Stimulated activated CD4-positive, alpha-beta T cell treated with anti-CD3 and anti-CD28 coated beads, Interleukin-1b, Interleukin-23, amount 100 ng/mL, for 48 hours (primary cell): Measurements from ENCODE around the gene DSCAML1.

Source experiments
- DNase-seq: peaks from one replicate; pipeline ENCODE4 v3.0.0-alpha.2; 2020

Gene DSCAML1

DNA sequence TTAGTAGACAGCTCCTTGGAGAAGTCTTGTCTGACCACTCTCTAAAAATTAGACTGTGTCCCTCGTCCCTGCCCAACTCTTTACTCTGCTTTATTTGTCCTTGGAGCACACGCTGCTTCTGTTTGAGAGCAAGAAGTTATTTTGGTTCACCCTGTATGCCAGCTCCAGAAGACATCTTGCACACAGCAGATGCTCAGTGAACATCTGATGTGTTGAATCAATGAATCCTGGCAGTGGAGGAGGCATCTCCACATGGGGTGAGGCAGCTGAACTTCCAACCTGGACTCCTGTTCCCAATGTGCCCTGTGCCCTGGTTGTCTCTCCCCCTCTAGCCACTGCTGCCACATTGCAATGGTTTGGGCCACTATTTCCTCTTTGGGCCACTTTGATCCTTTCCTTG is 255.8 kb downstream of the DSCAML1 start:
- DNase-seq: no peak

DNA sequence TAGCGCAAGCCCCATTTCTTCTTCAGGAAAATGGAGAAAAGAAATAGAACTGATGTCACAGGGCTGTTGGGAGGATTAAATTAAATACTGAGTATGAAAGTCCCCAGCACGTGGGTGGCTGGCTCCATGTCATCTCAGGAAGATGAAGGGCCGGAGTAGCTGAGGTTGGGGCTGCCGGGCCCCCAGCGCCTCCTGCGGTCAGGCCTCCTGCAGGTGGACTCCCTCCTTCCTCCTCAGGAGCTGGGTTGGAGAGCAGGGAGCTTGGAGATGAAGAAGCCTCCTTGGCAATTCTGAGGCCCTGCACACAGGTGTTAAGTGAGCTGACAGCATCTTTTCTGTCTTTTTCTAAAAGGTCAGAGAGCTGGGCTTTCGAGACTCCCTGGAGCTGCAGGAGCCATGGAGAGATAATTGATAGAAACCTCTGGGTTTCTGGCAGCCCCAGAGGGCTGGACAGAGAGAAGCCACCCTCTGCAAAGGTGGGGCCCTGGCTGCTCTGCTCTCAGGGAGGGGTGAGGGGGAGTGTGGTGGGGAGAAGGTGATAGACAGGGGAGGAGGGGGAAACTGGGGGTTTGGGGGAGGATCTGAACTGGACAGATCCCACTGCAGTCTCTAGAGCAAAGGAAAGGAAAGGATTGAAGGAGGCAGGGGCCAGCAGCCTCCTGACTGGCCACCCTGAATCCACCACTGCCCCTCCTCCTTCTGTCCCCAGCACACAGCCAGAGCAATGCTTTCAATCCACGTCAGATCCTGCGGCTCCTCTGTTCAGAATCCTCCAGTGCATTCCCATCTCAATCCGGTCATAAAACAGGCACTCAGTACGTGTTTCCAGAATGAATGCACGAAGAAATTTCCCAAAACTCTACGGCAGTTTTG is 258.5 kb downstream of the DSCAML1 start:
- no peak for DNase-seq

DNA sequence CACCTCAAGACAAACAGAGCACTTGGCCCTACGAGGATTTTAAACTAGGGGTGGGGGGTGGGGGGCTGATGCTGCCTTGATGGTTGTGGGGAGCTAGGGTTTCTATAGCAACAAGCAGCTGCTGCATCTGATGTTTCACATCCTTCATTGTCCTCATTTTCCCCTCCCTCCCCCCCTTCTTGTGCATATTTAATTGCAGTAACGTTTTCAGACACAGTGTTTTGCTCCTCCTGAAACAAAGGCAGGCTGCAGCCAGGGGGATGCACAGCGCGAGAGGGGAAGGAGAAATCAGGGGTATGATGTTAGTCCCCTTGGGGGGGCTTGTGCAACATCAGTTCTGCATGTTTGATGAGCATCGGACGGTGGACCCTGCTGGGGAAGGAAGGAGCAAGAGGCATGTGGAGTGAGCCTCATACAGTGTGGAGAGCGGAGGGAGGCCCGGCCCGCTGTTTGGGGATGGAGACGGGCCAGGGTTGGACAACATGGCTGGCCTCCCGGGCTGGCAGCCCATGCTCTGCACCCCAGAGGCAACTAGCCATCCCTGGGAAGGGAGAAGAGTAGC is 261.1 kb downstream of the DSCAML1 start:
- no peak for DNase-seq

DNA sequence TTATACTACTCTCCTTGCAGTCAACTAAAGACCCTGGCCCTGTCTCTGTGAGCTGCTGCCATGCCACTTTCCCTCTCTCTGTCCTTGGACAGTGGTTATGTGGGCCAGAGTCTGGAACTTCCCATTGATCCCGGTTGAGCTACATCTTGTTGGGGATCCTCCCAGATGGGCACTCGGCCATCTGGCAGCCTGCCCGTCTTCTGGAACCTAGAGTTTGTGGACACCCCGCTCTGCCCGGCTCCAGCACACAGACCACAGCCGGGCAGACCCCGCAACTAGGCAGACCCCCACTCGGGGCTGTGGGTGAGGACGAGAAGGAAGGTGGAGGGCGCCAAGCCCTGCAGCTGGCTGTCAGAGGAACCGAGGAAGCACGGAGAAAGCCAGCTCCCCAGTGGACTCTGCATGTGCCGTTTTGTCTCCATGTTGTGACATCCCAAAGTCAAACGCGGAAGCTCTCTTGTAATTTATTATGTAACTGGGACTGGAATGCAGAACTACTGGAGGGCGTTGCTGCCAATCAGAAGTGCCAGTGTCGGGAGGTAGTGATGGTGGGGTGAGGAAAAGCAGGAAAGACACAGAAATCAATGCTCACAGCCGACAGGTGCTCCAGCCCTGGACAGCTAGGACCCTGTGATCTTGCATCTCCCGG is 261.7 kb downstream of the DSCAML1 start:
- DNase-seq: no peak

DNA sequence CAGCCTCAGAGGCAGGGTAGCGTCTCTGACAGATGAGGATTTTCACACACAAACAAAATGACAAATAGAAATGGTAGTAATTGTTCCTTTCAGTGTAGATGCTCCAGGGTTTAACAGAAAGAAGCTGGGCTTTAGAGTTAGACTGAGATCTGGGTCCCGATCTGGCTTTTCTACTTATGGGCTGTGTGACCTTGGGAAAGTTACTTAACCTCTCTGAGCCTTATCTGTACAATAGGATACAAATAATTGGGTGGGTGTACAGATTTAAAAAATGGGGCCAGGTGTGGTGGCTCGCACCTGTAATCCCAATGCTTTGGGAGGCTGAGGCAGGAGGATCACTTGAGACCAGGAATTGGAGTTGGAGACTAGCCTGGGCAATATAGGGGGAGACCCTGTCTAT is 264.4 kb downstream of the DSCAML1 start:
- no peak for DNase-seq

DNA sequence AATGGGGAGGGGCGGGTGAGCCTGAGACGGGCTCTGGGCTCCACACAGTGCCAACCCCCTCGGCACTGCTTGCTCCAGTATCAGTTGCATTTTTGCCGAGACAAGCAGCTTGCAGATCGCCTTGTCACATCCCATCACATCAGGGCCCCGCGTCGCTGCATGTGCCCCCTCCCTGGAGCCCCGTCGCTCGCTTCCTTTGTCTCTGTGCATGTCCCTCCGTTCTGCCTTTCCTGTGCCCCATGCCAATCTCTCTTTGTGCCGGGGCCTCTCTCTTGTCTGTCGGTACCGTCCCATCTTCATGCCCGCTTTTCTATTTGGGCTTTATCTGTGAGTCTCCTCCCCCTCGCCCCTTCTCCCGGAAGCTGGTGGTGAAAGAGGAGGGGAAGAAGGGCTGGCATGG is 267.2 kb downstream of the DSCAML1 start:
- no peak for DNase-seq

DNA sequence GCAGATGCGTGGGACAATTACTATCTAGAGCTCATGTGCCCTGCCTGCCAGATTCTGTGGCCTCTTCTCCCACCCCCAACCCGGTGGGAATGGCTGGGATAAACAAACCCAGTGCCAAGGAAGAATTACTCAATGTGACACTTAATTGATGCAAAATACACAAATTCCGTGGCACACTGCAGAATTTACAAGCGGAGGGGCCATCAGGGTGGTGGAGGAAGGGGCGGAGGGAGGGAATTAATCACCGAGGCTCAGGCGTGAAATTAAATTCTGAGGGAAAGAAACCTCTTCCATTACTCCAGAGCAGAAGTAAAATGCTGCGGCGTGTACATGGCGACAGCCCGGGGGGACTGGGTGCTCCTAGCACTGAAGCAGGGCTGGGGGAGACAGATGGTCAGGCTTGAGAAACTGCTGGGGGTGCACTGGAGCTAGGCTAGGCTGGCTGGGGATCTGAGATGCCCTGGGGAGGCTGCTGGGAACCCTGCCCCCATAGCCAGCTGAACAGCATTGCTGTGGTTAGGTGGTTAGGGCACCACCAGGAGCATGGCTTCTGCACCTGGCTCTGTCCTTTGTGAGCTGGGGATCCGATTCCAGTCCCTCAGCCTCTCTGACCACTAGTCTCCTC is 268.8 kb downstream of the DSCAML1 start:
- DNase-seq: no peak

DNA sequence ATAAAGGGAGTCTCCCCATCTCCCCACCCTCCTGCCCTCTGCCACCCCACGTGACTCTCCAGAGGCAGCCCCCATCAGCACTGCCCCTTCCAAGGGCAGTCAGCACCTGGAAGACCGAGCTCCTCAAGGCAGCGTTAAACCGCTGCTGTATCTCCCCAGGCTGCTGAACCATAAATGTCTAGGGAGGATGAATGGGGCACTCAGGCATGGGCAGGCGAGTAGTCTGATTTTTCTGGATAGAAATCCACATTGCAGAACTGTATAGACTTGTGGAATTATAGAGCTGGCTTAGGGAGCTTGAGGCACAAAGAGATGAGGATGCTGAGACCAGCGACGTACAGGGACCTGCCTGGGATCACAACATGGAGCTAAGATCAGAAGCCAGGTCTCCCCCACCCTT is 269.7 kb downstream of the DSCAML1 start:
- no peak for DNase-seq

DNA sequence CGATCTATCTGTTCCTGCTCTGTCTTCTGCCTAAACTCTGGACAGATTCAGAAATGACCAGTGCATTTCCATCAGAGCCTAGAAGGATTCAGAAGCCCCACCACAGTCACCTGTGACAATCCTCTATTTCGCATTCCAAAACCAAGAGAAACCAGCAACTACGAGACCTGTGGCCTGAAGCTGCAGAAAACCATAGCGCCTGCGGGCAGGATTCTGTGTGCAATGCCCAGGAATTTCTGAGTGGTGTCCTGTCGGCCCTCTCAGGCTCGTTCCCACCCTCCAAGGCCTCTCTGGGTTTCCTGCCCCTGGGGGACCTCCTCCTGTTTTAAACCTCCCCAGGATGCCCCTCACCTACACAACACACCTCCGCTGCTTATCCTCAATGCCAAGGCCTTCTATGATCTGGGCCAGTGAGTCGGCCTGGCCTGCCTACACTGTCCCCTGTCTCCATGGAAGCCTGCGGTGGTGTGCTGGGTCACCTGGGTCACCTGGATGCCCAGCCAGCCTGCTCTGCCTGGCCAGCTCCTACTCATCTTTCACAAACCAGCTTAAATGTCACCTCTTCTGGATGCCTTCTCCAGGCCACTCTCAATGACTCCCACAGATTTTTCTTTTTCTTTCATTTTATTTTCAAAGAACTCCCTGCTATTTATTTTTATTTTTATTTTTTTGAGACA is 271.0 kb downstream of the DSCAML1 start:
- no peak for DNase-seq

DNA sequence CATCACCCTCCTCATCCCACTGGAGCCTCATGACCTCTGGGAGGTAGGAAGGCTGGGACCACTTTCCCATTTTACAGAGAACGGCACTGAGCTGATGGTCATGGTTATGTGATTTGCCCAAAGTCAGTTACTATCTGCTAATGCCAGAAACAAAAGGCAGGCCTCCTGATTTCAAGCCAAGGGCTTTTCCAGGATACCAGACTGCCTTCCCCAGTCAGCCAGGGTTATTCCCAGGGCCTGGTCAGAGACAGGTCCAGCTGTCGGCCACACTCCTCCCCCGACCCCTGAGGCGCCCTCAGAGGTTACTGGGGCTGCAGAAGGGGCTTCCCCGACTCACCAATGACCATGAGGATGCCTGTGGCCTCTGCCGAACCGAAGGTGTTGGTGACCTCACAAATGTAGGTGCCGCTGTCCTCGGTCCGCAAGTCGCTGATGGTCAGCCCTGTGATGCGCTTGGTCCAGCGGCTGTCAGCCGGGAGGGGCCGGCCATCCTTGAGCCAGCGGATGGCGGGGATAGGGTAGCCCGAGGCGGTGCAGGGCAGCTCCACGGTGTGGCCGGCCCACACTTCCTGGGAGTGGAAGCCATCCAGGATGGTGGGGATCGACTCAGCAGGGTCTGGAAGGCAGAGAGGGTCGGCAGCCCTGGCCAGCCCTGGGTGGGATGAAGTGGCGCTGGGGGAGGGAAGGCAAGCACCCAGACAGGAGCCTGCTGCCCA is 272.4 kb downstream of the DSCAML1 start:
- DNase-seq: no peak

DNA sequence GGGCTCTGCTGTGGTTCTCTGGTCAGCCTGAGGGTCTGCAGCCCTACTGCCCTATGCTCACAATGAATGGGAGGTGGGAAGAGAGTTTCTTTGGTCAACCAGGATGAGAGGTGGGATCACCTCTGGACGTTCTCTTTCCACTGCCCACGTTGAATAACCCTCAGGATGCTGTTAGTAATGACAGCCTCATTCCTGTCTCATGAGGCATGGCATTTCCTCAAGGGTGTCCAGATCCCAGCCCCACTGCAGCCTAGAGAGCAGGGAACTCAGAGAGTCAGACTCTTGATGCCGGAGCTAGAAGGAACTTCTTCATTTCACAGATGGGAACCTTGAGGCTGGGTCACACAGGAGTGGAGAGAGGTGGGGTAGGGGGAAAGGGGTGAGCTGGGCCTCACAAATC is 273.3 kb downstream of the DSCAML1 start:
- DNase-seq: no peak

DNA sequence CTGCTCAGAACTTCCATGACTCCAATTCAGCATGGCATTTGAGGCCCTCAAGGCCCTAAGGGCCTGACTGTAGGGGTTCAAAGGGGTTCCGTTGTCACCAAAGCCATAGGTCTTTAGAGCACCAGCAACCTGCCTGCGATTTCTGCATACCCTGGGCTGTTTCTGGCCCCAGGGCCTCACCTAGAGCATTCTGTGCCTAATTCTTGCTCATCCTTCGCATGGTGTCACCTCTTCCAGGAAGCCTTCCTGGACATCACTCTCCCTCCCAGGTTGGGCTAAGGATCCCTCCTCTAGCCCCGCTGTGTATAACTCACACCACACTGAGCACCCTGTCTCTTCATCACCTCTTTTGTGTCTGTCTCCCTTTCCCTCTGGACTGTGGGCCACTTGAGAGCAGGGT is 275.0 kb downstream of the DSCAML1 start:
- no peak for DNase-seq

DNA sequence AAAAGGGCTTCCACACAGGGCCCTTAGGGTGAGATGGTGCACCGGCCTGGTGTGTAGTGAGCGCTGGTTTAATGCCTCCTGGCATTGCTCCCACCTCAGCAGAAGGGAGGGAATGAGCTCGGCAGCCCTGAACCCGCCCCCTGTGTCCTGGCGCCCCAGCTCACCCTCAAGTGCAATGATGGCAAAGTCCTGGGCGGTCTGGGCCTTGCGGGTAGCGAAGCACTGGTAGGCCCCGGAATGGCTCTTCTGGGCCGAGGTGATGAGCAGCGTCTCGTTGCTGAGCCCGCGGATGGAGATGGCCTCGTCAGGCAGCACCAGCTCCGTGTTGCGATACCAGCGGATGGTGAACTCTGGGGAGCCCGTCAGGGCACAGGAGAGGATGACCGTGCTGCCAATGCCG is 276.1 kb downstream of the DSCAML1 start:
- no peak for DNase-seq

DNA sequence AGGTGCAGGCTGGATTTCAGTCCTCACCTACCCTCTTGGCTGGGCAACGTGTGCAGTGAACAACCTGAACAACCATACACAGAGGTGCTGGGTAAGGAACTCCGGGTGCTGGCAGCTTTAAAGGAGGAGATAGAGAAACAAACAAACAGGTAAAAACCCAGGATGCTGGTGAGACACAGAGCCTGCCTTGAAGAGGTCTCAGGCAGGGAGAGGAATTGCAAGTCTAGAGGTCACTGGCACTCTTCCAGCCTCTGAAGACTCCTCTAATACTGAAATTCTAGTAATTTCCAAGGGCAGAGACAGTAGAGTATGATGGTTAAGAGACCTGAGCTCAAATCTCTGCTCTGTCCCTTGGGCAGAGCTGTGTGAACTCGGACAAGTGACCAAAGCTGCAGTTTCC is 276.8 kb downstream of the DSCAML1 start:
- DNase-seq: no peak

DNA sequence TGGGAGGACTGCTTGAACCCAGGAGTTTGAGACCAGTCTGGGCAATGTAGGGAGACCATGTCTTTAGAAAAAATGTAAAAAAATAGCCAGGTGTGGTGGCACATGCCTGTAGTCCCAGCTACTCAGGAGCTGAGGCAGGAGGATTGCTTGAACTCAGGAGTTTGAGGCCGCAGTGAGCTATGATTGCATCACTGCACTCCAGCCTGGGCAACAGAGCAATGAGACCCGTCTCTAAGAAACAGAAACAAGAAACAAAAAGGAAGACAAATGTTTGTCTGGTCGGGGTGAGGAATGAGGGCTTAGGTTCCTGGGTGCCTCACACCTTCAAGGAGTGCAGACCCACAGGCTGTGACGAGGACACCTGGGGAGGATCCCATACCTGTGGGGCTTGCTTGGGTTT is 277.4 kb downstream of the DSCAML1 start:
- no peak for DNase-seq

DNA sequence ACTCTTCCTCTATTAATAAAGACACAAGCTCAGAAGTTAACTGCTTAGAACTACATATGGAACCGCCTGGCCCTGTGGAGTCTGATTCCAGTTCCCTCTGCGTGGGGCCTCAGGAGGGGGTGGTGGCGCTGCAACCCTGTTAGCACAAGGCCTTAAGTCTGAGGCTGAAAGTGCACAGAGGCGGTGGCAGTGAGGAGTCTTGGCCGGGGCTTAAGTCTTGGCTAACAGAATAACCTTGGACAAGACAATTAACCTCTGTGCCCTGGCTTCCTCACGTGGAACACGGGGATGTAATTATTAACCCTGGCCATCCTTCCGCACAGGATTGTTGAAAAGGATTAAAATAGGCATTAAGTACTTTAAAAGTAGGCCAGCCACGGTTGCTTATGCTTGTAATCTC is 277.8 kb downstream of the DSCAML1 start:
- no peak for DNase-seq

DNA sequence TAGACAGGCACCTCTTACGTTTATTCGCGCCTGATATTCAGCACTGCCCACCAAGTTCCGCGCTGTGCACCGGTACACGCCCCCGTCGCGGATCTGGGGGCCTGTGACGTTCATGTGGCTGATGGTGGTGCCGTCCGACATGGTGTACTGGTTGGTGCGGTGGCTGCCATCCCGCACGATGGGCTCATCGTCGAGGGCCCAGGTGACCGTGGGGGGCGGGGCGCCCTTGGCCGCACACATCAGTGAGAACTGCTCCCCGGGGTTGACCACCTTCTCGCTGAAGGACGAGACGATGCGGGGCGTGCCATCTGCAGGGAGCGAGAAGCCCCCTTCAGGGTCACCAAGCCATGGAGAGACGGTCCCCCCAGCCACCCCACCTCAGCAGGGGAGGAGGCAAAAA is 278.6 kb downstream of the DSCAML1 start:
- no peak for DNase-seq

DNA sequence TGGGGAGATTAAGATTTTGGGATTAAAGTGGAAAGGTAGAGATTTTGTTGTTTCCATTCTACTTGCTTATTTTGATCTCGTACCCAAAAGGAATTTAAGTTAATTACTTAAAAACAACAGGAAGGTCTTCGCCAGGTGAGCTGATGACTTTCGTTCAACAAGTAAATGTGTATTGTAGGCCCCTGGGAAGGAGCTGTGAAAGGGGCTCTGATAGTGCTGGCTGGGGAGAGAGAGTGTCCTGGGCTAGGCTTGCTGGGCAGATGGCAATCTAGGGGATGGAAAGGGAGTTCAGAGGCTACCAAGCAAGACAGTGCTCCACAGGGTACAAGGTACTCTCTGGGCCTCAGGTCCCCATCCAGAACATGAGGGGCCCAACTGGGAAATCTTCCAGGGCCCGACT is 279.9 kb downstream of the DSCAML1 start:
- no peak for DNase-seq

DNA sequence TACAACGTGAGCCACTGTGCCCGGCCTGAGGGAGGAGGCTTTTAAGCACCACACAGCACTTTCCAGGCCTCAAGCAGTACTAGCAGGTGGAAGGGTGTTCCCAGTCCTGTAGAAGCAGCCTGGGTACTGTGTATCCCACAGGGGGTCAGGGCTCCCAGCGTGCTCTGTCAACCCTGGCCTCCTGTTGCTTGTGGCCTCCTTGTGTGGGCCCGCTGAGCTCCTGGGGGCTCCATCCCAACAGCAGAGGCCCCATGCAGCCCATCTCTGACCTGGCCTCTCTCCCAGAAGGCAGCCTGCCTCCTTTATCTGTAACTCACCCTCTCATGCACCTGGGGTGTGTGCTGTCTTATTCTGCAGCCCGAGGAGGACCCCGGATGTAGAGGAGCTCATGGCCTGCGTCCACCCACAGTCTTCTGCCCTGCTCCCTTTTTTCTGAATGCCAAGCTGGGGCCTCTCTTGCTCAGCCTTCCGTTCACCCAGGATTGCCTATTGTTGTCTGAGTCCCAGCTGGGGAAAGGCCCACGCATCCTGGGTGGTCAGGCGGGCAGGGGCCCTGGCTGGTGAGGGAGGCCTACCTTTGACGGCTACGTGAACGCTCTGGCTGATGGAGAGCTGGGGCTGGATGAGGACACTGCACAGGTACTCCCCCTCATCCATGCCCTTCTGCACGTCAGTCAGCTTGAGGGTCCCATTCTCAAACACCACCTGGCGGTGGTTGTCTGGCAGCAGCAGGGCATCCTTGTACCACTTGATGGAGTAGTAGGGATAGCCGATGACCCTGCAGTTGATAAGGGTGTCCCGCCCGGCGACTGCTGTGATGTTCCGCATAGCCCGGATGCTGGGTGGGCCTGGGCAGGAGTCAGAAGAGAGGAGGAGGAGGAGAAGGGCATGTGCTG is 280.9 kb downstream of the DSCAML1 start:
- DNase-seq: no peak

DNA sequence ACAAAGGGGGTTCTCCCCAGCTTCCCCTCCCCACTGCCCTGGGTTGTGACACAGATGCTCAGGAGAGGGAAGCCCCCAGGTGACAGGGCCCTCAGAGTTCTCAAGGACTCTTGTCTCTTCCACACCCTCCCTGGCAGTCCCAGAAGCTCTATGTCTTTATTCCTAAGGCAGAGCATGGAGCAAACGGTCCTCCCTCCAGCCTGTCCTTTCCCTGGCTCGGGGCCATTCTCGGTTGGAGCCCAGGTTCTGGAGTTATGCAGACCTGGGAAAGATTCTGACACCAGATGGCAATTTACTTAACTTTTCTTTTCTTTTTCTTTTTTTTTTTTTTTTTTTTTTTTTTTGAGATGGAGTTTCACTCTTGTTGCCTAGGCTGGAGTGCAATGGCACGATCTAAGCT is 282.8 kb downstream of the DSCAML1 start:
- no peak for DNase-seq

DNA sequence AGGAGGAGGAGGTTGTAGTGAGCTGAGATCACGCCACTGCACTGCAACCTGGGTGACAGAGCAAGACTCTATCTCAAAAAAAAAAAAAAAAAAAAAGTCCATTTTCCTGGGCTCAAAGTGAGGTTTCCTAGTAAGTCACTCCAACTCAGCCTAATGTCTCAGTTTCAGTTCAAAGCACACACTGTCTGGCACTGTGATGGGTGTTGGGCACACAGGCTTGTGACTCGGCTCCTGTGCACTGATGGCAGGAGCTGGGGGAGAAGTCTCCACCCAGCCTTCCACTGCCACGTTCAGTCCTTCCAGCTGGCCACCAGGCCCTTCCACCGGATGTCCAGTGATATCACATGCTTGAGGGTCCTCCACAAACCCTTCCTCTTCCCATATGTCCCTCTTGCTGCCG is 283.4 kb downstream of the DSCAML1 start:
- DNase-seq: no peak
